Activated CD8-positive, alpha-beta memory T cell treated with anti-CD3 and anti-CD28 coated beads for 48 hours (primary cell): Measurements from ENCODE around the gene TK1.

Experiments
- DNase-seq, 3 experiments: peaks; one replicate each; pipeline ENCODE4 v3.0.0-alpha.2; 2020; ENCODE audit warnings: low read depth in 2 of 3, low spot score in 2 of 3

The TK1 gene

GRCh38 chr17:78125138-78125913, 61.5 kb downstream of the TK1 start:
- DNase-seq: no peak

- no peak for DNase-seq
These were observed 62.1 kb downstream of the TK1 start for GRCh38 chr17:78124836-78125137.
